GM18861 (cell line): ENCODE results near the gene ZFYVE27.

Source experiments
- ATAC-seq: cut with Tn5 transposase; IDR thresholded peaks from one replicate; pipeline ENCODE4 v1.9.1; 2021; ENCODE audit not compliant: unreplicated experiment

Gene ZFYVE27

DNA sequence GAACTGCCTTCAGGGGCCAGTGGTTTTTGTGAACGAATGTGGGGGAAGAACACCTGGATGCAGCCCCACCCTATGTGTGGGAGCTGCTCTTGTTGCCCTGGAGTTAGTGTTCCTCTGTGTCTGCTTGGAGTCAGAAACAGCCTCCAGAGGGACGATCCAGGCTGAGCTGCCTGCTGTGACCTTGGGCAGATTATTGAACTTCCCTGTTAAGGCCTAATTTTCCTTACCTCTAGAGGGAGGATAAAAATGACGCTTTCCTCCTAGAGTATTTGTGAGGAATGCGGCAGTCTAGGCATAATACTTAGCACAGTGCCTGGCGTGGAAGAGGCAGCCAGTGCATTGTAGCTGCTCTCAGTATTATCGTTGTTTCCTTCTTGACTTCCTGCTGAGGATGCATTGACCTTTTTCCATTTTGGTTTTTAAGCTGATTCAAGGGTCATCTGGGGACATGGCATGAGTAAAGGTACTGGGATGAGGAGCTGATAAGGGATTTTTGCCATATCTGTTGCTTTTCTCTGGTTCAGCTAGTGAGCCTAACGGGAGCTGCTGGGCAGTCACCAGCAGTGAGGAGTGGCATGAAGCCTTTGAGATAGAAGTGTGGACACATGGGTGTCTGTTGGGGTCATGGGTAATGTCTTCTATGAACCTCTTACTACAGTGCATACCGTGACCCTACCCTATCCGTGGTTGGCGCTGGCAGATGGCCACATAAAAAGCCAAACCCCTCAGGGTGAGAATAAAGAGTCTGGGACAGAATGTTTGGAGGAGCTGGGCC lies 6.4 kb downstream of the ZFYVE27 start:
- ATAC-seq: no peak

DNA sequence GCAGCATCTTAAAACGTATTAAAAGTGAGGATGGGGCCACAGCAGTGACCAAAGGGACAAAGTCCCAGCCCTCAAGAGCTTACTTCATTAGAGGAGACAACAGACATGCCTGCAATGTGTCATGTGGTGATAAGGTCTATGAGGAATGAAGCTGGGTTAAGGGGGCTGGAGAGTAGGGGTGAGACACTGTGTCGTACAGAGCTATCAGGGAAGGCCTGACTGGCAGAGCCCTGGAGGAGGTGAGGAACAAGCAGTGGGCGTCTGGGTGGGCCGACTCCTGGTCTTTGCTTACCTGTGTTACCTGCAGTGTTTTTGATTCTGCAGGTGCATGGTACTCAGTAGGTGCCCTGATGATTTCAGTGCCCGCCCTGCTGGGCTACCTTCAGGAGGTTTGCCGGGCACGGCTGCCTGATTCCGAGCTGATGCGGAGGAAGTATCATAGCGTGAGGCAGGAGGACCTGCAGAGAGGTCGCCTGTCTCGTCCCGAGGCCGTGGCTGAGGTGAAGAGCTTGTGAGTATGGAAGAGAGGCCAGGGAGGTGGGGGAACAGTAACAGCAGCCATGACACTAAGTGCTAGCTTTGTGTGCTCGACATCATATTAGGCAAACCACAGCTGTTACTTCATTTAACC lies 7.6 kb downstream of the ZFYVE27 start:
- ATAC-seq: no peak

GRCh38 chr10:97747573-97747972 lies 10.6 kb downstream of the ZFYVE27 start:
- ATAC-seq: no peak

GRCh38 chr10:97748116-97748515 lies 11.2 kb downstream of the ZFYVE27 start:
- no peak for ATAC-seq

DNA sequence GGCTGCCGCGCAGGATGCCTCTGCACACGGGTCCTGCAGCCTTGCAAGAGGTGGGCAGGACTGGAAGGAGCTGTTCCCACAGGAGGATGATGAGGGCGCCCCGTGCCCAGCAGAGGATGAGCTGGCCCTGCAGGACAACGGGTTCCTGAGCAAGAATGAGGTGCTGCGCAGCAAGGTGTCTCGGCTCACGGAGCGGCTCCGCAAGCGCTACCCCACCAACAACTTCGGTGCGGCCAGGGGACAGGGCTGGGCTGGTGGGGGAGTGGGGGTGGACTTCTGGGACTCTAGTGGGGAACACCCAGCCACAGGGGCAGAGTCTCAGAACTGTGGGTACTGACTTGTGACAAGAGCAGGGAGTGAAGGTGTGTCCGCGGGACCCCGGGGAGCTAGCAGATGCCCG lies 16.0 kb downstream of the ZFYVE27 start:
- ATAC-seq: no peak

- no peak for ATAC-seq
Observed at GRCh38 chr10:97754726-97755125, 17.8 kb downstream of the ZFYVE27 start.

GRCh38 chr10:97755718-97756117 lies 18.8 kb downstream of the ZFYVE27 start:
- ATAC-seq: no peak

GRCh38 chr10:97757471-97757870 lies 20.5 kb downstream of the ZFYVE27 start:
- ATAC-seq: no peak

GRCh38 chr10:97759158-97759887 lies 22.4 kb downstream of the ZFYVE27 start:
- ATAC-seq: no peak

DNA sequence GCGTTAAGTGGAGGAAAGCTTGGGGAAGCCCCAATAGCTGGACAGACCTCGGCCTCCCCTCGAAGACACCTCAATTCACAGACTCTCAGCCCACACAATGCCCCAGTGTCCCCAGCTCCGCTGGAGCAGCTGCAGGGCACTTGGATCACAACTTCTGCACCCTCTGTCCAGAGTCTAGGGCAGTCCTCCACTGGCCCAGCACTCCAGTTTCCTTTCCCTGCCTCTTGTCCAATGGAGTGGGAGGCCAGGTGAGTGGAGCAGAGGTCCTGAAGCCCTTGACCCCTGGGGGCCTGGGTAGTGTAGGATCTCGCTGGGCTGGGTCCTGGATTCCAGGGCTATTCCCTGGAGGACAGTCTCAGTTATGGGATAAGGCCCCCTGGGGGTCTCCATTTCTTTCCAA lies 23.0 kb downstream of the ZFYVE27 start:
- no peak for ATAC-seq

DNA sequence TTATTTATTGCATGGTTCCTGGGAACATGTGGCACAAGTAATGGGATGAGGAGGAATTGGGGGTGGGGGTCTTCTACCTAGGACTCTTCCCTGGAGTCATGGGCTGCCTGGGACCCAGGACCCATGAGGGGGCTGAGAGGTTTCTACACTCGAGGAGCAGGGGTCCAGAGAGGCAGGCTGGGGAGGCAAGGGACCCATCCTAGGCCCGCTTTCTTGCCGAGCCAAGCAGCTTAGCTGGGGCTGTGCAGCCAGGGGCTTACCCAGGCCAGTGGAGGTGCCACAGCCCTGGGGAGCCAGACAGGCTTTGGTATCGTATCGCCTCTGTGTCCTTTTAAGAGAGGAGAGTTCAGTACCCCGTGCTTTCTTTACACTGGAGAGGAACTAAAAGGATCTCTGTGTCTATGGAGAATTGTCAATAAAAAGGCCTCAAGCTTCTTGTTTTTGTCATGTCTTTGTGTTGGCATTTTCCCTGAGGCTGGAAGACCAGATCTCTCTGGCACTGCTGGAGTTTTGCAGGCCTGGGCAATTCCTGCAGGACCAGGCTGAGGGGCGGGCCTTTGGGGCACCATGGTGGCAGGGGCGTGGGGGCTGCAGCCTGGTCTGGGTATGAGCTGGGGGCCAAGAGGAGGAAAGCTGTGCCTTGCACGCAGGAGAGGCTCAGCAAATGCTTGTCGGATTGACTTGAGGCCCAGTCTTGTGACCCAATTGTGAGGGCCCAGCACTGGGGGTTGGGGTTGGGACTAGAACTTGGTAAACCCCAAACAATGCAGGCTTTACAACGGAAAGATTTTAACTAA lies 23.7 kb downstream of the ZFYVE27 start:
- no peak for ATAC-seq

DNA sequence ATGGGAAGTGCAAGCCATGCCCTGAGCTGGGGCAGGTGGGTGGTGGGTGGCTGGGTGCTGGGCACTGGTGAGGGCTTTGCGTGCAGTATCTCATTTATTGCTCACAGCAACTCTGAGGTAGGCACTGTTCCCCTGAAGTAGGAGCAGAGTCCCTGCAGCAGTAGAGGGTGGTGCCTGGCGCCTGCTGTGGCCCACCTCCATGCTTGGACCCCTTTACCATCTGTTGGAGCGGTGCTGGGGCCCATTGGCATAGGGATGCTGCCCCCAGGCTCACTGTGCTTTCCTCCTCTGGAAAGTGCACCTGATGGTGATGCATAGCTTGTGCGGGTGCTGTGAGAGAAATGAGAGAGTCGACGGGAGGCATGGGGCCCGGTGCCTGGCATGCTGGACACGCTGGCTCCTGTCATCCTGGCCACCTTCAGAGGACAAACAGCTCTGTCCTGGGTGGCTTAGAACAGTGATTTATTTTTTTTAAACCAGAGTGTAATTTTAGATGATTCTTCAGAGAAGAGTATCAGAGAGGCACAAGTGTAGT lies 24.5 kb downstream of the ZFYVE27 start:
- ATAC-seq: no peak

DNA sequence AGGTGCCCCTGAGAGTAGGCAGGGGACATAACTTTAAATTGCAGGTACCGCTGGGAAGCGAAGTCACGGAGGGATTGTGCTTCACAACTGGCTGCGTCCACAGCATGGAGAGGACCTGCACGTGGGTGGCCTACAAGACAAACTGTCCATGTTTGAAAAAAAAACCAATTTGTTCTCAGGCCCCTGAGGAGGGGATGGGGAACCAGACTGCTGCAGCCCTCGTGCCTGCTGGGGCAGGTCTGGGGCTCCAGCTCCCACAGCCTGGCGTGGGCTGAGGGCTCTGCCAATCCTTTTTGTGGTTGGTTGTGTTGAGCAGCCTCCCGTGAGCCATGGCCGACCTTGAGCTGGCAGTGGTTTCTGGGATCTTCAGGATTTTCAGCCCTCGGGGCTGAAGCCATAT lies 25.1 kb downstream of the ZFYVE27 start:
- no peak for ATAC-seq

- ATAC-seq: no peak
Observed at GRCh38 chr10:97762816-97763215, 25.9 kb downstream of the ZFYVE27 start.

DNA sequence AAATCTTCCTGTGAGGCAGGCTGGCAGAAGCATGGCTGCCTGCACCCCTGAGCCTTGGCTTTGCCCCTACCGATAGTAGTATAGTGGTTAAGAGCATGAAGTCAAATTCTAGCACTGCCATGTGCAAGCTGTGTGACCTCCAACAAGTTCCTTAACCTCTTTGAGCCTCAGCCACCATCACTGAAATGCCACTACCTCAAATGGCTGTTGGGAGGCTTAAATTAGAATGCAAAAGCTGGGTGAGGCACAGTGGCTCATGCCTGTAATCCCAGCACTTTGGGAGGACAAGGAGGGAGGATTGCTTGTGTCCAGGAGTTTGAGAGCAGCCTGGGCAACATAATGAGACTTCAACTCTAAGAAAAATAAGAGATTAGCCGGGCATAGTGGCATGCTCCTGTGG lies 26.5 kb downstream of the ZFYVE27 start:
- ATAC-seq: no peak

GRCh38 chr10:97763947-97764346 lies 27.0 kb downstream of the ZFYVE27 start:
- no peak for ATAC-seq

DNA sequence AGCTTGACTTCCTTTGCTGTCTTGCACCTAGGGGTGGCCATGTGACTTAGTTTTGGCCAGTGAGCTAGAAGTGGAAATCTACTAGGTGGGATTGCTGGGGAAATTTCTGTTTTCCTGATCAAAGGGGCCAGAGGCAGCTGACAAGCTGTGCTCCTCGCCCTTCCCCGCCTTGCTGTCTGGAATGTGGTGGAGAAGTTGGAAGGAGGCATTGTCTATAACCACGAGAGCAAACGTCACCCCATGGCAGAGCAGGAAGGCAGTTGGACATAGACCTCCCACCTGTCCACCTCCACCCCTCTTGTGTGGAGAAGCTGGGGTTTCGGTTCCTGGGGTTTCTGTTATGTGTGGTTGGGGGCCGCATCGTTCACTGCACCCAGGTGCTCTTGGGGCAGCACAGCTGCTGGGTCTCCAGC lies 27.6 kb downstream of the ZFYVE27 start:
- ATAC-seq: no peak

DNA sequence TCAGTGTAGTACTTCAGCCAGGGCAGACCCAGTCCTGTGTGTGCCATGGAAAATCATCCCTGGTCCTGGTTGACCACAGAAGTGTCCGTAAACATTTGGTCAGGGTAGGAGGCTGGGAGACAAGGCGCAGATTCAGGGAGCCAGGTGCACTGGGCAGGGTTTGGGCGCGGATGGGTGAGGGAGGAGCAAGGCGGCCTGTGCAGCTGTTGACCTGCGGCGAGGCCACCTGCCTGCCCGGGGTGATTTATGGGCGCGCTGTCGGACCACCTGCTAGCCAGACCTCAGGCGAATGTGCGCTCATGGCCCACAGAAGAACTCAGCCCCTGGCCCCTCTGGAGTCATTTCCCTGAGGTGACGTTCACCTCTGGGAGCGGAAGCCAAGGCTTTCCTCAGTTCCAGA lies 28.3 kb downstream of the ZFYVE27 start:
- ATAC-seq: no peak

- no peak for ATAC-seq
Observed at GRCh38 chr10:97766106-97766810, 29.3 kb downstream of the ZFYVE27 start.
